ENCODE results near the gene NFXL1. TPM values are rescaled to one million over a fixed set of nuclear protein-coding genes. Genes with fewer than 3 reads are reported as not detected.

Gene NFXL1
- 4.4 TPM for polyA plus RNA-seq (2012; ENCODE audit: low read depth, missing spikeins)

GRCh38 chr4:47914220-47914925 lies at the start of gene NFXL1:
NFXL1 (minus strand) TSS chr4:47914583; CDS start chr4:47914203, 380 bp downstream.
- TF ChIP-seq POLR2A (IDR thresholded peaks at IDR 0.05; ENCODE audit: low read depth, low read length) (peak; percentile 89), TAF1 (IDR thresholded peaks at IDR 0.05; ENCODE audit: low read depth, low read length) (peak; percentile 63), PAX5 (IDR thresholded peaks at IDR 0.05; ENCODE audit: insufficient read depth, low read length, severe bottlenecking) (no peak), SPI1 (IDR thresholded peaks at IDR 0.05; ENCODE audit: low read depth, low read length) (0 out of 2 replicates have a peak, but pooled peaks have one; percentile 13), POLR2AphosphoS5 (IDR thresholded peaks at IDR 0.05; ENCODE audit: low read depth, low read length) (peak; percentile 88), POU2F2 (IDR thresholded peaks at IDR 0.05; ENCODE audit: low read depth, low read length) (peak; percentile 50; the same call in 1 of the 2 replicates)
- FAIRE-seq = peak; percentile 97
- DNase-seq (ENCODE audit: insufficient read length, low spot score) = peak; percentile 81

GRCh38 chr4:47954677-47955076 lies 40.3 kb upstream of the NFXL1 start:
- TF ChIP-seq POU2F2 (IDR thresholded peaks at IDR 0.05; ENCODE audit: low read depth, low read length) = no peak
- no peak for TF ChIP-seq POLR2AphosphoS5 (IDR thresholded peaks at IDR 0.05; ENCODE audit: low read depth, low read length)
- no peak for TF ChIP-seq SPI1 (IDR thresholded peaks at IDR 0.05; ENCODE audit: low read depth, low read length)
- TF ChIP-seq POLR2A (IDR thresholded peaks at IDR 0.05; ENCODE audit: low read depth, low read length) = no peak
- TF ChIP-seq TAF1 (IDR thresholded peaks at IDR 0.05; ENCODE audit: low read depth, low read length) = no peak
- TF ChIP-seq PAX5 (IDR thresholded peaks at IDR 0.05; ENCODE audit: insufficient read depth, low read length, severe bottlenecking) = no peak
- no peak for FAIRE-seq
- no peak for DNase-seq (ENCODE audit: insufficient read length, low spot score)

- no peak for TF ChIP-seq POLR2AphosphoS5 (IDR thresholded peaks at IDR 0.05; ENCODE audit: low read depth, low read length)
- no peak for TF ChIP-seq PAX5 (IDR thresholded peaks at IDR 0.05; ENCODE audit: insufficient read depth, low read length, severe bottlenecking)
- TF ChIP-seq TAF1 (IDR thresholded peaks at IDR 0.05; ENCODE audit: low read depth, low read length) = no peak
- TF ChIP-seq SPI1 (IDR thresholded peaks at IDR 0.05; ENCODE audit: low read depth, low read length) = no peak
- no peak for TF ChIP-seq POLR2A (IDR thresholded peaks at IDR 0.05; ENCODE audit: low read depth, low read length)
- no peak for TF ChIP-seq POU2F2 (IDR thresholded peaks at IDR 0.05; ENCODE audit: low read depth, low read length)
- no peak for FAIRE-seq
- DNase-seq (ENCODE audit: insufficient read length, low spot score) = no peak
Observed at GRCh38 chr4:47954245-47954644, 39.9 kb upstream of the NFXL1 start.

GRCh38 chr4:47945930-47946726 lies 31.7 kb upstream of the NFXL1 start:
- peak; percentile 54 for FAIRE-seq
- DNase-seq (ENCODE audit: insufficient read length, low spot score) = no peak
- no peak for TF ChIP-seq SPI1 (IDR thresholded peaks at IDR 0.05; ENCODE audit: low read depth, low read length)
- TF ChIP-seq PAX5 (IDR thresholded peaks at IDR 0.05; ENCODE audit: insufficient read depth, low read length, severe bottlenecking) = no peak
- no peak for TF ChIP-seq POLR2AphosphoS5 (IDR thresholded peaks at IDR 0.05; ENCODE audit: low read depth, low read length)
- TF ChIP-seq POU2F2 (IDR thresholded peaks at IDR 0.05; ENCODE audit: low read depth, low read length) = no peak
- TF ChIP-seq TAF1 (IDR thresholded peaks at IDR 0.05; ENCODE audit: low read depth, low read length) = no peak
- no peak for TF ChIP-seq POLR2A (IDR thresholded peaks at IDR 0.05; ENCODE audit: low read depth, low read length)

- FAIRE-seq (no peak), DNase-seq (ENCODE audit: insufficient read length, low spot score) (no peak)
- TF ChIP-seq POU2F2 (IDR thresholded peaks at IDR 0.05; ENCODE audit: low read depth, low read length) (no peak), POLR2AphosphoS5 (IDR thresholded peaks at IDR 0.05; ENCODE audit: low read depth, low read length) (no peak), SPI1 (IDR thresholded peaks at IDR 0.05; ENCODE audit: low read depth, low read length) (no peak), TAF1 (IDR thresholded peaks at IDR 0.05; ENCODE audit: low read depth, low read length) (no peak), PAX5 (IDR thresholded peaks at IDR 0.05; ENCODE audit: insufficient read depth, low read length, severe bottlenecking) (no peak), POLR2A (IDR thresholded peaks at IDR 0.05; ENCODE audit: low read depth, low read length) (no peak)
Observed at GRCh38 chr4:47942081-47942819, 27.9 kb upstream of the NFXL1 start.

- DNase-seq (ENCODE audit: insufficient read length, low spot score) (no peak), FAIRE-seq (no peak)
- TF ChIP-seq POU2F2 (IDR thresholded peaks at IDR 0.05; ENCODE audit: low read depth, low read length) (no peak), PAX5 (IDR thresholded peaks at IDR 0.05; ENCODE audit: insufficient read depth, low read length, severe bottlenecking) (no peak), POLR2AphosphoS5 (IDR thresholded peaks at IDR 0.05; ENCODE audit: low read depth, low read length) (no peak), POLR2A (IDR thresholded peaks at IDR 0.05; ENCODE audit: low read depth, low read length) (no peak), TAF1 (IDR thresholded peaks at IDR 0.05; ENCODE audit: low read depth, low read length) (no peak), SPI1 (IDR thresholded peaks at IDR 0.05; ENCODE audit: low read depth, low read length) (no peak)
Observed at GRCh38 chr4:47939456-47939855, 25.1 kb upstream of the NFXL1 start.

- no peak for DNase-seq (ENCODE audit: insufficient read length, low spot score)
- no peak for TF ChIP-seq POLR2AphosphoS5 (IDR thresholded peaks at IDR 0.05; ENCODE audit: low read depth, low read length)
- TF ChIP-seq SPI1 (IDR thresholded peaks at IDR 0.05; ENCODE audit: low read depth, low read length) = no peak
- no peak for TF ChIP-seq TAF1 (IDR thresholded peaks at IDR 0.05; ENCODE audit: low read depth, low read length)
- no peak for TF ChIP-seq POLR2A (IDR thresholded peaks at IDR 0.05; ENCODE audit: low read depth, low read length)
- TF ChIP-seq POU2F2 (IDR thresholded peaks at IDR 0.05; ENCODE audit: low read depth, low read length) = no peak
- no peak for TF ChIP-seq PAX5 (IDR thresholded peaks at IDR 0.05; ENCODE audit: insufficient read depth, low read length, severe bottlenecking)
- no peak for FAIRE-seq
Observed at GRCh38 chr4:47936336-47936735, 22.0 kb upstream of the NFXL1 start.

GRCh38 chr4:47933840-47934239 lies 19.5 kb upstream of the NFXL1 start:
- no peak for DNase-seq (ENCODE audit: insufficient read length, low spot score)
- TF ChIP-seq SPI1 (IDR thresholded peaks at IDR 0.05; ENCODE audit: low read depth, low read length) (no peak), TAF1 (IDR thresholded peaks at IDR 0.05; ENCODE audit: low read depth, low read length) (no peak), POLR2AphosphoS5 (IDR thresholded peaks at IDR 0.05; ENCODE audit: low read depth, low read length) (no peak)
- peak; percentile 85 for FAIRE-seq

Measured in GM12891 (cell line).